Body of pancreas (tissue), 4 donors: ENCODE data around the gene PLEKHF1. TPM values are rescaled to one million over a fixed set of nuclear protein-coding genes. Genes with fewer than 3 reads are reported as not detected.
"Not testable (repeated sequence)": the region's sequence is repeated elsewhere in the genome, so short reads cannot be mapped to it uniquely, and the experiment has no call there.

ENCODE experiments used
- ATAC-seq: fragments of 150-250 bp; one replicate; pipeline ENCODE4 v1.9.1; 2016
- DNase-seq, 4 donors: peaks; one replicate each; pipeline ENCODE4 v3.0.0-alpha.2; 2019
- H3K27ac ChIP-seq, 4 donors: fragments of 200-600 bp; sonication (generic); 1 replicate in 3 of 4; 2 replicates in 1 of 4; pipeline versions ENCODE4 v1.5.1 to v1.6.1; 2016 to 2019; ENCODE audit warnings: mild to moderate bottlenecking in 1 of 4, mixed read lengths in 1 of 4, moderate library complexity in 1 of 4
- H3K27me3 ChIP-seq, 2 donors: fragments of 200-600 bp; sonication (generic); one replicate each; pipeline ENCODE4 v1.6.0; 2016; ENCODE audit warnings: mild to moderate bottlenecking in 1 of 2
- H3K36me3 ChIP-seq, 2 donors: fragments of 200-600 bp; sonication (generic); replicated peaks in 1 of 2; 2 replicates each; pipeline ENCODE4 v1.5.1; 2016; ENCODE audit warnings: low read depth in 2 of 2; ENCODE audit not compliant: insufficient read depth in 1 of 2
- H3K4me1 ChIP-seq: fragments of 200-600 bp; sonication (generic); one replicate; pipeline ENCODE4 v1.6.0; 2016
- H3K4me3 ChIP-seq, 2 donors: fragments of 200-600 bp; sonication (generic); 1 replicate in 1 of 2; 2 replicates in 1 of 2; pipeline ENCODE4 v1.5.1; 2016 to 2019
- H3K9me3 ChIP-seq, 3 donors: fragments of 200-600 bp; sonication (generic); 1 replicate in 2 of 3; 2 replicates in 1 of 3; pipeline ENCODE4 v1.5.1; 2016
- CTCF ChIP-seq, 7 experiments: fragments of 450-650 bp in 4 of 7; fragments of 200-600 bp in 3 of 7; sonication (generic) in 3 of 7; IDR thresholded peaks; one replicate each; pipeline ENCODE4 v1.5.1; 2016 to 2019; ENCODE audit warnings: antibody characterized with exemption in 7 of 7
- POLR2A ChIP-seq, 3 donors: fragments of 450-650 bp; IDR thresholded peaks; one replicate each; pipeline ENCODE4 v1.6.1; 2016; ENCODE audit warnings: antibody characterized with exemption in 3 of 3, mild to moderate bottlenecking in 2 of 3
- WGBS, 2 donors: methylation state at CpG; one replicate each; pipeline ENCODE4 v1.1.5; 2017; 5-methylcytosine and 5-hydroxymethylcytosine counted together
- intact Hi-C: fragments of 100-400 bp; cut with DNase I; formaldehyde crosslinking; loops from one replicate; pipeline ENCODE4 v1.15.1; 2023
- total RNA-seq, 2 donors: library from RNA; depleted of rRNA; stranded (reverse); fragments of >200 nt; gene quantifications; one replicate each; pipeline ENCODE4 v1.1.0, GENCODE V29; 2016

Gene PLEKHF1
- total RNA-seq, 2 donors from 2014 or later = 13.5 to 16.5 TPM

GRCh38 chr19:29708554-29709439, 43.5 kb downstream of the PLEKHF1 start:
- 76 to 80% methylated on average over 17 to 18 of the region's 18 CpGs for WGBS, 2 donors
- intact Hi-C loops = no loop called here
- no peaks in the 10 kb centered on the region for H3K27me3 ChIP-seq
- H3K9me3 ChIP-seq = no peaks in the 10 kb centered on the region
- ATAC-seq (no peak), DNase-seq (no peak)
- no peak for TF ChIP-seq POLR2A (IDR thresholded peaks at IDR 0.05)
- TF ChIP-seq CTCF (IDR thresholded peaks at IDR 0.05) = no peak
- H3K4me3 ChIP-seq = no peak overlapping the region
- no peak overlapping the region for H3K27ac ChIP-seq
- peaks cover 0 to 8% of the 10 kb centered on the region in 2 donors for H3K36me3 ChIP-seq
- H3K4me1 ChIP-seq = peaks cover 25% of the 10 kb centered on the region

- DNase-seq, H3K27ac ChIP-seq, H3K9me3 ChIP-seq, H3K4me3 ChIP-seq, intact Hi-C loops, ATAC-seq, H3K36me3 ChIP-seq, H3K27me3 ChIP-seq: not testable (repeated sequence)
- WGBS, 2 donors = 85 to 89% methylated on average over 2 of the region's 2 CpGs
- H3K4me1 ChIP-seq = peaks cover 31% of the 10 kb centered on the region
Measured at GRCh38 chr19:29709440-29709798, 44.2 kb downstream of the PLEKHF1 start.

GRCh38 chr19:29711584-29712132, 46.4 kb downstream of the PLEKHF1 start:
- no peak for TF ChIP-seq POLR2A (IDR thresholded peaks at IDR 0.05)
- no peak for TF ChIP-seq CTCF (IDR thresholded peaks at IDR 0.05)
- Histone ChIP-seq H3K4me1 (peaks cover 42% of the 10 kb centered on the region), H3K36me3 (peaks cover 0 to 6% of the 10 kb centered on the region in 2 donors), H3K27me3 (no peaks in the 10 kb centered on the region), H3K9me3 (no peaks in the 10 kb centered on the region), H3K27ac (no peak overlapping the region), H3K4me3 (no peak overlapping the region)
- WGBS, 2 donors = 35 to 46% methylated on average over 6 of the region's 6 CpGs
- no peak for DNase-seq
- no peak for ATAC-seq
- intact Hi-C loops = loop anchor here (5.0 kb wide), 1 partner anchor 99 kb away; no protein-coding TSS in a partner anchor

- intact Hi-C loops = loop anchor here (5.0 kb wide), 1 partner anchor 101 kb away; no protein-coding TSS in a partner anchor
- TF ChIP-seq CTCF (IDR thresholded peaks at IDR 0.05) (no peak), POLR2A (IDR thresholded peaks at IDR 0.05) (no peak)
- WGBS, 2 donors = 62 to 75% methylated on average over 9 of the region's 9 CpGs
- H3K4me3 ChIP-seq = no peak overlapping the region
- no peaks in the 10 kb centered on the region for H3K9me3 ChIP-seq
- H3K36me3 ChIP-seq = no peaks in the 10 kb centered on the region
- no peak overlapping the region for H3K27ac ChIP-seq
- DNase-seq (no peak), ATAC-seq (no peak)
- H3K4me1 ChIP-seq = peaks cover 42% of the 10 kb centered on the region
- H3K27me3 ChIP-seq = no peaks in the 10 kb centered on the region
Measured at GRCh38 chr19:29712744-29713516, 47.7 kb downstream of the PLEKHF1 start.
